ENCODE data around the gene ZBTB34.

DNA sequence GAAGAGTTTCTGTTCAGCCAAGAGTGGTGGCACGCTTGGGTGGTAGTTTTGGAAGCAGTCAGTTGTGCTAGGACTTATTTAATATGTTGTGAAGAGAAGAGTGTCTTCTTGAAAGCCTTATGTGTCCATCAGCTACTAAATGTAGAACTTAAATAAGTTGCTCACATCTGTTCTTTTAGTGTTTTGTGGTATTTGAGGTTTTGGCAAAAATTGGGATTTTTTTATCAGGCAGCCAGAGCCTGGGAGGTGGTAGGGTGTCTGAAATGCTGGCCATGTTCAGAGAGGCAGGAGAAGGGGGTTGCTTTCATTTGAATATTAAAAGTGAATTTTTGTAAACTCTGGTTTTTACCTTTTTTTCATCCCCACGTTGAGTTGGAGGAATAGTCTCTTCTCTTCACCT, 24.2 kb upstream of the ZBTB34 start:
- TF ChIP-seq, protein P1, sequence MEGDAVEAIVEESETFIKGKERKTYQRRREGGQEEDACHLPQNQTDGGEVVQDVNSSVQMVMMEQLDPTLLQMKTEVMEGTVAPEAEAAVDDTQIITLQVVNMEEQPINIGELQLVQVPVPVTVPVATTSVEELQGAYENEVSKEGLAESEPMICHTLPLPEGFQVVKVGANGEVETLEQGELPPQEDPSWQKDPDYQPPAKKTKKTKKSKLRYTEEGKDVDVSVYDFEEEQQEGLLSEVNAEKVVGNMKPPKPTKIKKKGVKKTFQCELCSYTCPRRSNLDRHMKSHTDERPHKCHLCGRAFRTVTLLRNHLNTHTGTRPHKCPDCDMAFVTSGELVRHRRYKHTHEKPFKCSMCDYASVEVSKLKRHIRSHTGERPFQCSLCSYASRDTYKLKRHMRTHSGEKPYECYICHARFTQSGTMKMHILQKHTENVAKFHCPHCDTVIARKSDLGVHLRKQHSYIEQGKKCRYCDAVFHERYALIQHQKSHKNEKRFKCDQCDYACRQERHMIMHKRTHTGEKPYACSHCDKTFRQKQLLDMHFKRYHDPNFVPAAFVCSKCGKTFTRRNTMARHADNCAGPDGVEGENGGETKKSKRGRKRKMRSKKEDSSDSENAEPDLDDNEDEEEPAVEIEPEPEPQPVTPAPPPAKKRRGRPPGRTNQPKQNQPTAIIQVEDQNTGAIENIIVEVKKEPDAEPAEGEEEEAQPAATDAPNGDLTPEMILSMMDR (IDR thresholded peaks at IDR 0.05) = no peak
- no peak for TF ChIP-seq POLR2A (IDR thresholded peaks at IDR 0.05)
